Measurements from ENCODE around the gene MR1.

The MR1 gene

DNA sequence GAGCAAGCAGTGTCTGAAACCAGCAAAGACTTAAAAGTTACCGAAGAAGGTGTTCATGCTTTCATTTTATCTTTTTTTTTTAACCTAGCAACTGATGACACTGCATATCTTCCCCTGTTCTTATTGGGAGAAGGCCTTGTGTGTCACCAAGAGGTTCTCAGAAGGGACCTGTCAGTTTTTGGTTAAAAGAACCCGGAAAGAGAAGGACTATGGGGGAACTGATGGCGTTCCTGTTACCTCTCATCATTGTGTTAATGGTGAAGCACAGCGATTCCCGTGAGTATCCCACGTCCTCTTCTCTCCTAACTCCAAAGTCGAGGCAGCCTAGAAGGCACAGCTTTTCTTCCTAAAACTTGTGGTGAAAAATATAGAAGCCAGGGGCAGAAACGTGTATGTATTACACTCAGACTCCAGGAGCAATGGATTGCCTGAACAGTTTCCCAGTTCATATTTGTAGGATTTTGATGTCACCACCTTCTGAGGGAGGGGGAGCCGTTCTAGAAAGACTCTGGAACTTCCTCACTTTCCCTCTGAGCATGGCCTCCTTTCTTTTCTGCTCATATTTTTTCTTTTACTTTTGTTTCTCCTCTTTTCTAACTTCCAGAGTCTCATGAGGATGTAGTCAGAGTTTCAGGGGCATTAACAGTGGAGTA, at the start of gene MR1:
Gene MR1 (plus strand): TSS at position 185 of the 653 bp plus-strand sequence. CDS start 25 bp downstream, at position 210.
- TF ChIP-seq, protein P1, sequence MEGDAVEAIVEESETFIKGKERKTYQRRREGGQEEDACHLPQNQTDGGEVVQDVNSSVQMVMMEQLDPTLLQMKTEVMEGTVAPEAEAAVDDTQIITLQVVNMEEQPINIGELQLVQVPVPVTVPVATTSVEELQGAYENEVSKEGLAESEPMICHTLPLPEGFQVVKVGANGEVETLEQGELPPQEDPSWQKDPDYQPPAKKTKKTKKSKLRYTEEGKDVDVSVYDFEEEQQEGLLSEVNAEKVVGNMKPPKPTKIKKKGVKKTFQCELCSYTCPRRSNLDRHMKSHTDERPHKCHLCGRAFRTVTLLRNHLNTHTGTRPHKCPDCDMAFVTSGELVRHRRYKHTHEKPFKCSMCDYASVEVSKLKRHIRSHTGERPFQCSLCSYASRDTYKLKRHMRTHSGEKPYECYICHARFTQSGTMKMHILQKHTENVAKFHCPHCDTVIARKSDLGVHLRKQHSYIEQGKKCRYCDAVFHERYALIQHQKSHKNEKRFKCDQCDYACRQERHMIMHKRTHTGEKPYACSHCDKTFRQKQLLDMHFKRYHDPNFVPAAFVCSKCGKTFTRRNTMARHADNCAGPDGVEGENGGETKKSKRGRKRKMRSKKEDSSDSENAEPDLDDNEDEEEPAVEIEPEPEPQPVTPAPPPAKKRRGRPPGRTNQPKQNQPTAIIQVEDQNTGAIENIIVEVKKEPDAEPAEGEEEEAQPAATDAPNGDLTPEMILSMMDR (conservative IDR thresholded peaks at IDR 0.05): no peak
- peak within 1 kb of the TSS; percentile 66 for H3K27ac ChIP-seq

DNA sequence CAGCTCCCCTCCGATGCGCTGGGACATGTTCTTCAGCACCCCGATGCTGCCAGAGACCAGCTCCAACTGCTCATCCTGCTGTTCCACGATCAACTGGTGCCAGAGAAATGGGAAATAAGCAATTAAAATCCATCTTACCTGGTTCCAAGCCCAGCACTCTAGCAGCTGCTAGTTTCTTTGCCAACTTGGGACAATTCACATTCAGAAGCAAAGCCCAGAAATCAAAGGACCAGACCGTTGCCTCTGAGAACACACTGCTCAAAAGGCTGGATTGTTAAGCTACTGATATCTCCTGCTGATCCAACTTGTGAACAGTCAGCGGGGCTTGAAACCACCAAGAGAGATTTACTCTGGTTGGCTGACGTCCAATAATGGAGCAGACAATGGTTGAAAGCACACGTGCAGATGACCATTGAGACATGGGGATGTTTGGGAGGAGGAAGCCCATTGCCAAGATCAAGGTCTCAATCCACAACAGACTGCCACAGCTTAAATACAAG, 45.5 kb upstream of the MR1 start:
- TF ChIP-seq, protein P1 (conservative IDR thresholded peaks at IDR 0.05): no peak
- H3K27ac ChIP-seq: no peak overlapping the region

DNA sequence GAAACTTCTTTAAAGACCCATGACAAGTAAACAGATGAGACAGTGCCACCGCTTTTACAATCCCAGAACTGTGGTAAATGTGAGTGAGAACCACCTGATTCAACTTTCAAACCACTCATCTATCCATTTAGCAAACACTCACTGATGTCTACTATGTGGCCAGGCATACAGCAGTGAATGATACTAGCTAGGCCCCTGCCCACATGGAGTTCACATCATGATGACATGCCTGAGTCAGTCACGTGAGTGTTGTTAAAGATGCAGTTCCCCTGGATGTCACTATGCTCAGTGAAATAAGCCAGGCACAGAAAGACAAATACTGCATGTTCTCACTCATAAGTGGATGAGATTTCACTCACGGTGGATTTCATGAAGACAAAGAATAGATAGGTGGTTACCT, 39.5 kb upstream of the MR1 start:
- TF ChIP-seq, protein P1 (conservative IDR thresholded peaks at IDR 0.05): no peak

DNA sequence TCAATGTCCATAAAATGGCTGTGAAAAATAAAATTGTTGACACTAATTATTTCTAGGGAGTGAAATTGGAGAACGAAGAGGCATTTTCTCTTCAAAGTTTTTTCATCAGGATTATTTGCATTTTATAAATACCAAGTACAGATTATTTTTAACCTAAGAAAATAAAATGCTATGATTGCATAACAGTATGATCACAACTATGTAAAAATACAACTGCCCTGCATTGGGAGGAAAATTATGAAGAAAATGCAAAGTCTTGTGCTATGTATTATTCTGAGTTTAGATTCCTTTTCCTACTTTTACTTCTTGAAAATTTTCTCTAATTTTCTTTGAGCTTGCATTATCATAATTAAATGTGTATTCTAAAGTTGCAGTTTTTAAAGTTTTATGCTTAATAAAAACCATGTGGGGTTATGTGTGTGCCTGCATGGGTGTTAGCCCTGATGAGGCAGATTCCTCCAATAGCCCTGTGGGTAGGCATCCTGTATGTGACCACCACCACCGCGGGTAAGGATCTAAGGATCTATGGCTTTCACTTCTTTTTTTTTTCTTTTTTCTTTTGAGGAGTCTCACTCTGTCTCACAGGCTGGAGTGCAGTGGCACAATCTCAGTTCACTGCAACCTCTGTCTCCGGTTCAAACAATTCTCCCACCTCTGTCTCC, 35.8 kb upstream of the MR1 start:
- H3K27ac ChIP-seq: no peak overlapping the region
- TF ChIP-seq, protein P1 (conservative IDR thresholded peaks at IDR 0.05): no peak

More for the DNA sequence above, 39.5 kb upstream of the MR1 start:
- H3K27ac ChIP-seq: no peak overlapping the region

DNA sequence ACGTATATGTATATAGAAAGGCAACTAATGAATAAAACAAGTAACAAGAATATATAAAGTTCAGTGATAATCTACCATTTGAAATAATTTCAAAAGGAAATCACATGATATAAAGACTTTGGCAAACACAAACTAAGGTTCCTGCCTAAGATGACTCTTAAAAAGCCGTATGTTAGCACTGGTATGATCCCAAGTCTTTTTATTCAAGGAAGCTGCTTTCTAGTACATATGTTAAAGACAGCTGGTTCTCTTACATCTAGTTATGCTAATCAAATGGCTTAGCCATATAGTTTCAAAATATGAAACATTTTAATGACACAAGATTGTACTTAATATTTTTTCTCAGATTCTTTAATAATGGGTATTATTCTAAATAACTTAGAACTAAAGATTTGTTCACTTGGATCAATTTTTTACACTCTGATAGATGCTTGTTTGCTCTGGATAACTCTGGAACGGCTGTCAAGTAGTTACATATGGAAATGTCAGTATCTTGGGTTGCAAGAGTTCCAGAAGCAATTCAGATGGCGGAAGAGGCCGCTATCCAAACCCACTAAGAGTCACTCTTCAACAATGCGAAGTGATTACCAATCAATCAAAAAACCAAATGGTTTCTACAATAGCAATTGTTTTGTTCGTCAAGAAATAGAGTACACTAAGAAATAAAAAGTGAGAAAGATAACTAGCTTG, 32.5 kb upstream of the MR1 start:
- TF ChIP-seq, protein P1 (conservative IDR thresholded peaks at IDR 0.05): no peak
- no peak overlapping the region for H3K27ac ChIP-seq

DNA sequence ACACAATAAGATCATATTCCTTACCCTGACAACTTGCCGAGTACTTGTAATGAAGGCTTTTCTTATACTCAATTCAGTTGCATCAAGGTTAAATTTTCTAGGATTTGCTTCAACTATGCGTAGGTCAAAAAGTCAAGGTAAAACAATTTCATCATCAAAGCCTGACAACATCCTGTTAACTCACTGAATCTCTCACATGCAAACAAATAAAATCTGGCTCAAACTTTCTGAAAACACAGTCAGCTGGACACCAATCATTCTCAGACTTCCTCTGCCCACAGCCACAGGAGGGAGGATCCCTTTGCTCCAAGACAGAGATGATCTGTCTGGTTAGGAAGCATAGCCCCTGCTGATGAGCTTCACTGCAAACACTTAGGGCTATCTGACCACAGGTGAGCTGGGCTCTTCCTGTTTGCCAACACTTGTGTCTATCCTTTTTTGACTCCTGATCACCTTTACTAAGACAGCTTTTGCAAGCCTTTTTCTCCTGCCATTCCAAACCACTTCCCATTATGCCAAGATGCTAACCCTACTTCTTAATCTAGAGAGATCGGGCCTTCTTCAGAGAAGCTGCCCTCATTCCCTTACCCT, 31.1 kb upstream of the MR1 start:
- TF ChIP-seq, protein P1 (conservative IDR thresholded peaks at IDR 0.05): no peak
- H3K27ac ChIP-seq: no peak overlapping the region

DNA sequence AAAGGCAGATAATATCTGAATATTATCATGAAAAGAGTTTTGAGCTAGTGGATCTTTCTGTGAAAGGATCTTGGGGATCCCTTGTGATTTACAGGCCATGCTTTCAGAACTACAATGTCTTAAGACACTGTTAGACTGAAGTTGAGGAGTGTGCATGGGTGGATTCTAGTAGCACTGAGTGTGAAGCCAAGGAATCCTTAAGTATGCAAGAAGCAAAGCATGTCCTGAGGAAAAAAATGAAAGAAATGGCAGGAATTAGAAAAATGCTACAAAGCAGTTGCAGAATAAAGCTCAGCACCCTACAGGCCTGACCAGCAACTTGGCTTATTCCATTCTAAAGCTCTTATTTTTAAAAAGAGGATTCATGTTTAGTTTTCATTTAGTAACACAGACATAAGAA, 23.0 kb upstream of the MR1 start:
- peak overlapping the region; percentile 15; the same call in 1 of the 2 replicates for H3K27ac ChIP-seq
- TF ChIP-seq, protein P1 (conservative IDR thresholded peaks at IDR 0.05): no peak

All from VCaP (cell line).